NCI-H1417 treated with DMSO at 0.1 percent for 48 hours (cell line): ENCODE data around the gene AASS.
A peak's percentile ranks its signal among the peaks of the same experiment; 100 is the strongest.

ENCODE experiments used
- DNase-seq: peaks from one replicate; lab custom pipeline; 2025; lab: John Stamatoyannopoulos, UW

The AASS gene

GRCh38 chr7:122118757-122119156 is 25.3 kb downstream of the AASS start:
- DNase-seq, result no peak

- DNase-seq, result no peak
Measured at GRCh38 chr7:122103064-122103463, 41.0 kb downstream of the AASS start.

- no peak for DNase-seq
Measured at GRCh38 chr7:122100021-122100420, 44.0 kb downstream of the AASS start.

- DNase-seq, result no peak
Measured at GRCh38 chr7:122095642-122096041, 48.4 kb downstream of the AASS start.

- DNase-seq, result no peak
Measured at GRCh38 chr7:122094549-122094948, 49.5 kb downstream of the AASS start.

GRCh38 chr7:122092964-122093797 is 50.9 kb downstream of the AASS start:
- DNase-seq, result peak; percentile 5

- DNase-seq, result no peak
Measured at GRCh38 chr7:122082670-122083069, 61.4 kb downstream of the AASS start.

- no peak for DNase-seq
Measured at GRCh38 chr7:122082160-122082559, 61.9 kb downstream of the AASS start.

GRCh38 chr7:122073635-122074034 is 70.4 kb downstream of the AASS start:
- no peak for DNase-seq

- no peak for DNase-seq
Measured at GRCh38 chr7:122072924-122073599, 71.0 kb downstream of the AASS start.

- no peak for DNase-seq
Measured at GRCh38 chr7:122072272-122072671, 71.8 kb downstream of the AASS start.

GRCh38 chr7:122070834-122071233 is 73.2 kb downstream of the AASS start:
- no peak for DNase-seq

- DNase-seq, result no peak
Measured at GRCh38 chr7:122070062-122070461, 74.0 kb downstream of the AASS start.

GRCh38 chr7:122068999-122069398 is 75.0 kb downstream of the AASS start:
- no peak for DNase-seq

GRCh38 chr7:122068046-122068445 is 76.0 kb downstream of the AASS start:
- no peak for DNase-seq

- no peak for DNase-seq
Measured at GRCh38 chr7:122067077-122067476, 77.0 kb downstream of the AASS start.

GRCh38 chr7:122064971-122065370 is 79.1 kb downstream of the AASS start:
- DNase-seq, result no peak

- DNase-seq, result no peak
Measured at GRCh38 chr7:122063146-122063545, 80.9 kb downstream of the AASS start.

GRCh38 chr7:122059542-122059941 is 84.5 kb downstream of the AASS start:
- DNase-seq, result no peak

- DNase-seq, result no peak
Measured at GRCh38 chr7:122056977-122057376, 87.1 kb downstream of the AASS start.

- DNase-seq, result no peak
Measured at GRCh38 chr7:122055073-122055472, 89.0 kb downstream of the AASS start.

GRCh38 chr7:122054393-122054792 is 89.7 kb downstream of the AASS start:
- DNase-seq, result no peak

GRCh38 chr7:122046402-122046801 is 97.6 kb downstream of the AASS start:
- DNase-seq, result no peak

- no peak for DNase-seq
Measured at GRCh38 chr7:122040147-122040546, 103.9 kb downstream of the AASS start.
